SK-N-SH treated with all-trans-retinoic acid at 6 μM for 48 hours (cell line): ENCODE results near the gene MYBPC3.

Source experiments
- ARNTL ChIP-seq: fragments of 450-650 bp; formaldehyde crosslinking; IDR thresholded peaks from 2 replicates; pipeline ENCODE4 v1.5.0; 2020; ENCODE audit warnings: low read depth, mild to moderate bottlenecking, moderate library complexity, borderline replicate concordance
- CREB5 ChIP-seq: fragments of 250-450 bp; sonication (Bioruptor Pico); IDR thresholded peaks from 2 replicates; pipeline ENCODE4 v1.5.1; 2020; ENCODE audit warnings: low read depth, mild to moderate bottlenecking, moderate library complexity
- CSDC2 ChIP-seq: fragments of 250-450 bp; sonication (Bioruptor Pico); IDR thresholded peaks from 2 replicates; pipeline ENCODE4 v1.5.0; 2020; ENCODE audit warnings: mild to moderate bottlenecking, moderate library complexity
- OSR1 ChIP-seq: fragments of 250-450 bp; sonication (Bioruptor Pico); IDR thresholded peaks from 2 replicates; pipeline ENCODE4 v1.8.0; 2022; ENCODE audit warnings: moderate library complexity, mild to moderate bottlenecking, inconsistent platforms
- PPARA ChIP-seq: fragments of 250-450 bp; sonication (Bioruptor Pico); IDR thresholded peaks from 2 replicates; pipeline ENCODE4 v1.5.0; 2020; ENCODE audit warnings: mild to moderate bottlenecking, borderline replicate concordance
- RARB ChIP-seq: fragments of 250-450 bp; sonication (Bioruptor Pico); IDR thresholded peaks from 2 replicates; pipeline ENCODE4 v1.8.0; 2021; ENCODE audit warnings: mild to moderate bottlenecking, moderate library complexity
- TOX ChIP-seq: fragments of 250-450 bp; sonication (Bioruptor Pico); IDR thresholded peaks from 2 replicates; pipeline ENCODE4 v1.8.0; 2021; ENCODE audit warnings: mild to moderate bottlenecking, moderate library complexity, borderline replicate concordance
- ZC3H10 ChIP-seq: fragments of 250-450 bp; sonication (Bioruptor Pico); IDR thresholded peaks from 2 replicates; pipeline ENCODE4 v1.5.1; 2021; ENCODE audit warnings: mild to moderate bottlenecking, moderate library complexity
- ZFP3 ChIP-seq: fragments of 250-450 bp; sonication (Bioruptor Pico); IDR thresholded peaks from 2 replicates; pipeline ENCODE4 v1.5.0; 2020; ENCODE audit warnings: mild to moderate bottlenecking, moderate library complexity
- ZFP30 ChIP-seq: fragments of 450-650 bp; formaldehyde crosslinking; IDR thresholded peaks from 2 replicates; pipeline ENCODE4 v1.5.0; 2022; ENCODE audit warnings: mild to moderate bottlenecking, moderate library complexity
- ZNF565 ChIP-seq: fragments of 450-650 bp; formaldehyde crosslinking; conservative IDR thresholded peaks from 2 replicates; pipeline ENCODE4 v1.5.0; 2020; ENCODE audit warnings: low read depth, mild to moderate bottlenecking, moderate library complexity
- TF ChIP-seq, protein P1 (sequence below): fragments of 250-450 bp; sonication (Bioruptor Pico); IDR thresholded peaks from 2 replicates; pipeline ENCODE4 v1.8.0; 2020; ENCODE audit warnings: mild to moderate bottlenecking, moderate library complexity, borderline replicate concordance
- TF ChIP-seq, protein P2 (sequence below): fragments of 250-450 bp; sonication (Bioruptor Pico); IDR thresholded peaks from 2 replicates; pipeline ENCODE4 v1.5.1; 2021; ENCODE audit warnings: mild to moderate bottlenecking, moderate library complexity

DNA sequence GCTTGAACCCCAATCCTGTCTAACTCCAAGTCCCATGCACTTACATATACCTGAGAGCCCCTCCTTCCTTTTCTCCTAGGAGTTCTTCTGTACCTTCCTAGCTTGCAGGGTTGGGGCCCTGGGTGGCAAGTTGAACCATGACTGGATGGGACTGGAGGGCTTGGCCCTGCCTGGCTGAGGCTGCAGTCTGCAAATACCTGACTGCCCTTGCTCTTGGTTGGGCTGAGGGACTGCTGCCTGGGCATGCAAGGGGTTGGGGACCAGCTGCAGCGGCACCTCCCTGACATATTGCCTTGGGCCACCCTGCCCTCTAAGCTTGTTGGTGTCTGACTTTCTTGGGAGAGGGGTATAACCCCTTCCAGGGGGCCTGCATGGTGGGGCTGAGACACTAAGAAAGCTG lies 46.0 kb upstream of the MYBPC3 start:
- TF ChIP-seq RARB (CRISPR knock-in tag) (no peak), CREB5 (CRISPR knock-in tag) (no peak), ARNTL (CRISPR knock-in tag) (no peak), ZC3H10 (CRISPR knock-in tag) (no peak), TOX (no peak), CSDC2 (CRISPR knock-in tag) (no peak), ZFP30 (CRISPR knock-in tag) (no peak), ZFP3 (CRISPR knock-in tag) (no peak), OSR1 (CRISPR knock-in tag) (no peak), PPARA (no peak), ZNF565 (CRISPR knock-in tag) (no peak)
- TF ChIP-seq, protein P1, sequence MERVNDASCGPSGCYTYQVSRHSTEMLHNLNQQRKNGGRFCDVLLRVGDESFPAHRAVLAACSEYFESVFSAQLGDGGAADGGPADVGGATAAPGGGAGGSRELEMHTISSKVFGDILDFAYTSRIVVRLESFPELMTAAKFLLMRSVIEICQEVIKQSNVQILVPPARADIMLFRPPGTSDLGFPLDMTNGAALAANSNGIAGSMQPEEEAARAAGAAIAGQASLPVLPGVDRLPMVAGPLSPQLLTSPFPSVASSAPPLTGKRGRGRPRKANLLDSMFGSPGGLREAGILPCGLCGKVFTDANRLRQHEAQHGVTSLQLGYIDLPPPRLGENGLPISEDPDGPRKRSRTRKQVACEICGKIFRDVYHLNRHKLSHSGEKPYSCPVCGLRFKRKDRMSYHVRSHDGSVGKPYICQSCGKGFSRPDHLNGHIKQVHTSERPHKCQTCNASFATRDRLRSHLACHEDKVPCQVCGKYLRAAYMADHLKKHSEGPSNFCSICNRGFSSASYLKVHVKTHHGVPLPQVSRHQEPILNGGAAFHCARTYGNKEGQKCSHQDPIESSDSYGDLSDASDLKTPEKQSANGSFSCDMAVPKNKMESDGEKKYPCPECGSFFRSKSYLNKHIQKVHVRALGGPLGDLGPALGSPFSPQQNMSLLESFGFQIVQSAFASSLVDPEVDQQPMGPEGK (CRISPR knock-in tag), result no peak
- TF ChIP-seq, protein P2, sequence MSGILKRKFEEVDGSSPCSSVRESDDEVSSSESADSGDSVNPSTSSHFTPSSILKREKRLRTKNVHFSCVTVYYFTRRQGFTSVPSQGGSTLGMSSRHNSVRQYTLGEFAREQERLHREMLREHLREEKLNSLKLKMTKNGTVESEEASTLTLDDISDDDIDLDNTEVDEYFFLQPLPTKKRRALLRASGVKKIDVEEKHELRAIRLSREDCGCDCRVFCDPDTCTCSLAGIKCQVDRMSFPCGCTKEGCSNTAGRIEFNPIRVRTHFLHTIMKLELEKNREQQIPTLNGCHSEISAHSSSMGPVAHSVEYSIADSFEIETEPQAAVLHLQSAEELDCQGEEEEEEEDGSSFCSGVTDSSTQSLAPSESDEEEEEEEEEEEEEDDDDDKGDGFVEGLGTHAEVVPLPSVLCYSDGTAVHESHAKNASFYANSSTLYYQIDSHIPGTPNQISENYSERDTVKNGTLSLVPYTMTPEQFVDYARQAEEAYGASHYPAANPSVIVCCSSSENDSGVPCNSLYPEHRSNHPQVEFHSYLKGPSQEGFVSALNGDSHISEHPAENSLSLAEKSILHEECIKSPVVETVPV, result no peak
